ENCODE results near the gene IER3IP1.
"Not testable (repeated sequence)": the region's sequence is repeated elsewhere in the genome, so short reads cannot be mapped to it uniquely, and the experiment has no call there.

Gene IER3IP1

GRCh38 chr18:47175898-47176575 is at the start of gene IER3IP1:
Gene IER3IP1 (minus strand): TSS chr18:47176364. CDS start chr18:47176277, 87 bp downstream.
- peak; percentile 82 for DNase-seq (ENCODE audit: low read depth)

DNA sequence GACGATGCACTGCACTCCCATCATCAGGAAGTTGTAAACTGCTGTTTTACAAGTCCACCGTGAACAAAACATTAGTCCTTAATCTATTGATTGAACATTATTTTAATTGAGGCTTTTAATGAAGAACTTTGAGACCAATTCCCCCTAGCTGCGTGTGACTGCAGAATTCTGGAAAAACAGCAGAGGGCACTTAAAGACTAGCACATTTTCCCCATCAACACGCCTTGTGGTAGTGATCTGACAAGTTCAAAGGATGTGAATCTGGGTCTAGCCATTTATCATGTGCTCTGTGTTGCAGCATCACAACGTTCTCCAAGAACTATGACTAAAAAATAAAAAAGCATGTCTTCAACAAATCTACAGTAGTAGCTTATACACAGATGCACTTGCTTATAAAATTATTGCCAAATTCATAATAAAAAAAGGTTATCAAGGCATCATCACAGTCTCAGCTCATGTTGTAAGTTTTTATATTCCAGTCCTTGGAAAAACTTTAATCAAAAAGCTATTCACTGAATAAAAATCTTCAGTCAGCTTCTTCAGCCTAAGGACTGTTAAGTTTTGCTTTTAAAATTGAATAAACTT is 39.5 kb upstream of the IER3IP1 start:
- no peak for DNase-seq (ENCODE audit: low read depth)

- no peak for DNase-seq (ENCODE audit: low read depth)
Measured at GRCh38 chr18:47209171-47209570, 33.0 kb upstream of the IER3IP1 start.

- no peak for DNase-seq (ENCODE audit: low read depth)
Measured at GRCh38 chr18:47206945-47207637, 30.9 kb upstream of the IER3IP1 start.

- DNase-seq (ENCODE audit: low read depth) = peak; percentile 13
Measured at GRCh38 chr18:47204908-47205522, 28.9 kb upstream of the IER3IP1 start.

DNA sequence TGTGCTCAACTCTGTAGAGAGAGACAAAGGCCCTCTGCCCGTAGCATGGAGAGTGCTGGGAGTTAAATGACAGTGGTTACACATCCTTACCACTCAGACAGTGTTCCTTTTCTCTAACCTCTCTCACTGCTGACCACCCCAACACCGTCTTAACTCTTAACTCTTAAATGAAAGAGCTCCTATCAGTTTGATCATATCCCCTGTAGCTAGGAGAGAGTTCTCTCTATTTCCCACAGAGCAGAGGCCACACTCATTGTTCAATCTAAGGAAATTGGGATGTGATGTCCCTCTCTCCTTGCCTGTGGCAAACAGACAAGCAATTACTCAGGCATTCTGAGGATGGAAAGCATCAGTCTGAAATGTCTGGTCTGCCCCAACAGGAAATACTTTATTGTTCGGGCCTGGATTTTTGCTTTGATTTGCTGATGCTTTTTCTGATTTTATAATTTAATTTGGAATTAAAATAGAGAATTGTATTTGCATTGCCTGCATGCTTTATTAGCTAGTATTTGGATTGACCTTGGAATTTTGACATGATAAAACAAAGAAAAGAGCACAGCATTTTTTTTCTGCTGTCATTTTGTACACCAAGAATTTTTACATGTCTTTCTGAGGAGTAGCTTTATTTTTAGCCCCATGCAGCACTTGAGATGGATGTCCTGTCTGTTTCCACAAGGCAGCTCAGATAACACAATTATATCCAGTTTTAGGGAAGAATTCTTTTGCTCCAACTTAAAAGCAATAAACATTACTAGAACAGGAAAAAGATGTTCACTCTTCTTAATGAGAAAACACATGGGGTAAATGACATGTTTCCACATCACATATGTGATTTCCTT is 27.7 kb upstream of the IER3IP1 start:
- no peak for DNase-seq (ENCODE audit: low read depth)

DNA sequence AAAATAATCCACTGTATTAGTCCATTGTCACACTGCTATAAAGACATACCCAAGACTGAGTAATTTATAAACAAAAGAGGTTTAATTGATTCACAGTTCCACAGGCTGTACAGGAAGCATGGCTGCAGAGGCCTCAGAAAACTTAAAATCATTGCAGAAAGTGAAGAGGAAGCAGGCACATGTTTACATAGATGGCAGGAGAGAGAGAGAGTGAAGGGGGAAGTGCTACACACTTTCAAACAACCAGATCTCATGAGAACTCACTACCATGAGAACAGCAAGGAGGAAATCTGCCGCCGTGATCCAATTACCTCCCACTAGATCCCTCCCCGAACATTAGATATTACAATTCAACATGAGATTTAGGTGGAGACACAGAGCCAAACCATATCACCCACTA is 19.8 kb upstream of the IER3IP1 start:
- not testable (repeated sequence) for DNase-seq (ENCODE audit: low read depth)

GRCh38 chr18:47191961-47192360 is 15.8 kb upstream of the IER3IP1 start:
- DNase-seq (ENCODE audit: low read depth) = no peak

DNA sequence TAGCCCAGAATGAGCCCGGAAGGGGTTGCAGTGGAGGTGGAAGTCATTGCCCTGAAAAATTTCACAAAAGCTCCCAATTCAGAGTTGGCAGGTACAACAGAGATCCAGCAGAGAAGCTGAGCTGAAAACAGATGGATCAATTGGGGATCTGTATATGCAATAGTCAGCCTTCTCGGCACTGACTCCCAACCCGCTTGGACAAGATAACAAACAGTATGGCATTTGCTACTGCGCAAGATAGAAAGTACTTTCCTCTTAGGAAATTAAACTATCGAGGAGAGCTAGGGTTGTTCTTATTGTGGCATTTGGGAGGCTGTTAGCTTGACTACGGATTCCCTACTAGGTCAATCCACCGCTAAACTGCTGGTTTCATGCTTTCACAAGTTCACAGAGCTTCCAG is 11.6 kb upstream of the IER3IP1 start:
- DNase-seq (ENCODE audit: low read depth) = no peak

- DNase-seq (ENCODE audit: low read depth) = no peak
Measured at GRCh38 chr18:47184419-47185050, 8.4 kb upstream of the IER3IP1 start.

GRCh38 chr18:47182156-47182555 is 6.0 kb upstream of the IER3IP1 start:
- DNase-seq (ENCODE audit: low read depth) = not testable (repeated sequence)

GRCh38 chr18:47180765-47181164 is 4.6 kb upstream of the IER3IP1 start:
- DNase-seq (ENCODE audit: low read depth) = no peak

- no peak for DNase-seq (ENCODE audit: low read depth)
Measured at GRCh38 chr18:47179520-47179919, 3.4 kb upstream of the IER3IP1 start.

- DNase-seq (ENCODE audit: low read depth) = no peak
Measured at GRCh38 chr18:47175283-47175897, 774 bp downstream of the IER3IP1 start.

DNA sequence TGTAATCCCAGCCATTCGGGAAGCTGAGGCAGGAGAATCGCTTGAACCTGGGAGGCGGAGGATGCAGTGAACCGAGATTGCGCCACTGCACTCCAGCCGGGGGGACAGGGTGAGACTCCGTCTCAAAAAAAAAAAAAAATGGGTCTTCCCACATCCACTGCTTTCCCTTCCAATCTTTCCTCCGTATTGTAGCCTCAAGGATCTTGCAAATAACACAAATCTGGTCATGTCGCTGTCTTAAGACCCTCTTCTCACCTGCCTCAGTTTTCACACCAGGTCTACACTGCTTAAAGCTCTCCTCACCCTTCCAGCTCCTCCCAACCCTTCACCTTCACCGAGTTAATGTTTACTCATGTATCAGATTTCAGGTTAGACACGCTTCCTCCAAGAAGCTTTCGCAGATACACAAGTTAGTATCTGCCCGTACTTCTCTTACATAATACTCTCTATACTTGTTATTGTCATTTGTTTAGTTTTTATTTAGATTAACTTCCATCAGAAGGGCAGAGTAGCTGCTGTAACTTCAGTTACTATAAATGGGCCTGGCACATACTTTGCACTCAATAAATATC is 1.5 kb downstream of the IER3IP1 start:
- no peak for DNase-seq (ENCODE audit: low read depth)

DNA sequence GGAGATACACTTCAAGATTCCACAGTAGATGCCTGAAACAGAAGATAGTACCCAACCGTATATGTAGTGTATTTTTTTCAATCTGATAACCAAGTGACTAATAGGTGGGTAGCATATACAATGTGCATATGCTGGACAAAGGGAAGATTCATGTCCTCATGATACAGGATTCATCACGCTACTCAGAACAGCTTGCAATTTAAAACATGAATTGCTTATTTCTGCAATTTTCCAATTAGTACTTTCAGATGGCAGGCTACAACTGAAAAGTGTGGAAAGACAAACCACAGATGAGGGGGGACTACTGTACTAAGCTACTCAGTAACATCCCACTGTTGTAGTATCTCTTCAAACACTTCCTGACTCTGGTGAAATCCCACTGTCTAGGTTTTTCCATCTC is 3.7 kb downstream of the IER3IP1 start:
- no peak for DNase-seq (ENCODE audit: low read depth)

GRCh38 chr18:47168913-47169312 is 7.3 kb downstream of the IER3IP1 start:
- no peak for DNase-seq (ENCODE audit: low read depth)

DNA sequence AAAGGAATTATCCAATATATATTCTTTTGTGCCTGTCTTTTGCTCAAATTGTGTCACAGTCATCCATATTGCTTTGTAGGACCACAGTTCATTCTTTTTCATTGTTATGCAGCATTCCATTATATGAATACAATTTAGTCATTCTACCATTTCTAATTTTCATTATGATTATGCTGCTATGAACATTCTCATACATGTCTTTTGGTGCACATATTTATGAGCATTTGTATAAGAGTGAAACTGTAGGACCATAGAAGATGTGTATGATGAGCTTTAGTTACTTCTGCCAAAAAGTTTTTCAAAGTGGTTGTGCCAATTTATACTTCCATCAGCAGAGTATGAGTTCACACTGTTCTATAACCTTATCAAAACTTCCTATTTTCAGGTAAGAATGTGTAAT is 7.7 kb downstream of the IER3IP1 start:
- no peak for DNase-seq (ENCODE audit: low read depth)

GRCh38 chr18:47166294-47166693 is 9.9 kb downstream of the IER3IP1 start:
- DNase-seq (ENCODE audit: low read depth) = no peak

- DNase-seq (ENCODE audit: low read depth) = no peak
Measured at GRCh38 chr18:47163241-47163640, 12.9 kb downstream of the IER3IP1 start.

DNA sequence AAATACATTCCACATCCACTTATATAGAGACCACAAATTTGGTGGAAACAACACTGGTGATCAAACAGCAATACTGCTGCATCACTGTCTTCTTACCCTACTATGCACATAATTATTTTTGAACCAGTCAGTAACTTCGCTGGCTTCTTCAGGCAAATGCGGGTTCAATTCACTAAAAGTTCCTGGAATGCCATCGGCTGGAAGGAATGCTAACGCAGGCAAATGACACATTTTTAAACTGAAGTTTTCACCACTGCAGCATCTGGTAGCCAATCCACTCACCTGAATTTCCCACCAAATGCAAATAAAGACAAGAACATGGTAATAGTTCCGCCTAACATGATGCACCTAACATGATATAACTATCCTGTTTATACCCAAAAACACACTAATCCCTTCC is 15.9 kb downstream of the IER3IP1 start:
- DNase-seq (ENCODE audit: low read depth) = no peak
